HepG2 (cell line): ENCODE results near the gene TEKTIP1.

ENCODE experiments used
- MAFK ChIP-seq, 2 experiments: IDR thresholded peaks in 1 of 2; conservative IDR thresholded peaks in 1 of 2; 2 replicates each; pipeline ENCODE4 v1.6.1; 2011; ENCODE audit warnings: improper control_type of control experiment in 2 of 2, low read length in 2 of 2
- NPAS2 ChIP-seq: sonication (generic); formaldehyde crosslinking; IDR thresholded peaks from 2 replicates; pipeline ENCODE4 v1.8.0; 2022; ENCODE audit warnings: mild to moderate bottlenecking, missing genetic modification reagents, borderline replicate concordance
- SATB2 ChIP-seq: sonication (generic); formaldehyde crosslinking; IDR thresholded peaks from 2 replicates; pipeline ENCODE4 v1.5.0; 2020; ENCODE audit warnings: missing genetic modification reagents
- TBP ChIP-seq: sonication (generic); formaldehyde crosslinking; IDR thresholded peaks from 2 replicates; pipeline ENCODE4 v1.5.0; 2020; ENCODE audit warnings: missing genetic modification reagents
- ZBTB21 ChIP-seq: sonication (generic); formaldehyde crosslinking; IDR thresholded peaks from 2 replicates; pipeline ENCODE4 v1.4.0; 2020; ENCODE audit warnings: missing genetic modification reagents
- ZFX ChIP-seq: sonication (generic); formaldehyde crosslinking; IDR thresholded peaks from 2 replicates; pipeline ENCODE4 v1.4.0; 2020; ENCODE audit warnings: mild to moderate bottlenecking, low read depth, missing genetic modification reagents, moderate library complexity
- ZSCAN20 ChIP-seq: sonication (generic); formaldehyde crosslinking; IDR thresholded peaks from 2 replicates; pipeline ENCODE4 v1.4.0; 2020; ENCODE audit warnings: missing genetic modification reagents, mild to moderate bottlenecking, borderline replicate concordance
- TF ChIP-seq, protein P1 (sequence below): sonication (generic); formaldehyde crosslinking; IDR thresholded peaks from one replicate; pipeline ENCODE4 v1.5.1; 2020; ENCODE audit warnings: mild to moderate bottlenecking, missing genetic modification reagents; ENCODE audit errors: not compliant biosample characterization

DNA sequence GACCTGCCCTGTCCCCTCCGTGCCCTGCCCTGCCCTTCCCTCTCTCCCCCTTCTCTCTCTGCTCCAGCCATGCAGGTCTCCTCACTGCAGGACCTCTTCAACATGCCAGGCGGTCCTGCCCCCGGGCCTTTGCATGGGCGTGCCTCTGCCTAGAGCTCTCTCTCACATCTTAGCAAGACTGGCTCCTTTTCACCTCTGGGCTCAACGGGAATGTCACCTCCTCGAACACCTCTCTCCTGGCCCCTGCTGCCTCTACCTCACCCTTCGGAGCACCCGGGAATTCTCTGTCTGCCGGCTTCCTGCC lies 12.8 kb downstream of the TEKTIP1 start:
- TF ChIP-seq ZSCAN20 (CRISPR knock-in tag) (no peak), ZFX (CRISPR knock-in tag) (no peak), NPAS2 (CRISPR knock-in tag) (no peak), MAFK (conservative IDR thresholded peaks at IDR 0.05 in 1 of 2, IDR thresholded peaks at IDR 0.05 in 1 of 2; ENCODE audit: low read length in 2 of 2) (no peak), SATB2 (CRISPR knock-in tag) (no peak), TBP (CRISPR knock-in tag) (no peak), ZBTB21 (no peak)
- TF ChIP-seq, protein P1, sequence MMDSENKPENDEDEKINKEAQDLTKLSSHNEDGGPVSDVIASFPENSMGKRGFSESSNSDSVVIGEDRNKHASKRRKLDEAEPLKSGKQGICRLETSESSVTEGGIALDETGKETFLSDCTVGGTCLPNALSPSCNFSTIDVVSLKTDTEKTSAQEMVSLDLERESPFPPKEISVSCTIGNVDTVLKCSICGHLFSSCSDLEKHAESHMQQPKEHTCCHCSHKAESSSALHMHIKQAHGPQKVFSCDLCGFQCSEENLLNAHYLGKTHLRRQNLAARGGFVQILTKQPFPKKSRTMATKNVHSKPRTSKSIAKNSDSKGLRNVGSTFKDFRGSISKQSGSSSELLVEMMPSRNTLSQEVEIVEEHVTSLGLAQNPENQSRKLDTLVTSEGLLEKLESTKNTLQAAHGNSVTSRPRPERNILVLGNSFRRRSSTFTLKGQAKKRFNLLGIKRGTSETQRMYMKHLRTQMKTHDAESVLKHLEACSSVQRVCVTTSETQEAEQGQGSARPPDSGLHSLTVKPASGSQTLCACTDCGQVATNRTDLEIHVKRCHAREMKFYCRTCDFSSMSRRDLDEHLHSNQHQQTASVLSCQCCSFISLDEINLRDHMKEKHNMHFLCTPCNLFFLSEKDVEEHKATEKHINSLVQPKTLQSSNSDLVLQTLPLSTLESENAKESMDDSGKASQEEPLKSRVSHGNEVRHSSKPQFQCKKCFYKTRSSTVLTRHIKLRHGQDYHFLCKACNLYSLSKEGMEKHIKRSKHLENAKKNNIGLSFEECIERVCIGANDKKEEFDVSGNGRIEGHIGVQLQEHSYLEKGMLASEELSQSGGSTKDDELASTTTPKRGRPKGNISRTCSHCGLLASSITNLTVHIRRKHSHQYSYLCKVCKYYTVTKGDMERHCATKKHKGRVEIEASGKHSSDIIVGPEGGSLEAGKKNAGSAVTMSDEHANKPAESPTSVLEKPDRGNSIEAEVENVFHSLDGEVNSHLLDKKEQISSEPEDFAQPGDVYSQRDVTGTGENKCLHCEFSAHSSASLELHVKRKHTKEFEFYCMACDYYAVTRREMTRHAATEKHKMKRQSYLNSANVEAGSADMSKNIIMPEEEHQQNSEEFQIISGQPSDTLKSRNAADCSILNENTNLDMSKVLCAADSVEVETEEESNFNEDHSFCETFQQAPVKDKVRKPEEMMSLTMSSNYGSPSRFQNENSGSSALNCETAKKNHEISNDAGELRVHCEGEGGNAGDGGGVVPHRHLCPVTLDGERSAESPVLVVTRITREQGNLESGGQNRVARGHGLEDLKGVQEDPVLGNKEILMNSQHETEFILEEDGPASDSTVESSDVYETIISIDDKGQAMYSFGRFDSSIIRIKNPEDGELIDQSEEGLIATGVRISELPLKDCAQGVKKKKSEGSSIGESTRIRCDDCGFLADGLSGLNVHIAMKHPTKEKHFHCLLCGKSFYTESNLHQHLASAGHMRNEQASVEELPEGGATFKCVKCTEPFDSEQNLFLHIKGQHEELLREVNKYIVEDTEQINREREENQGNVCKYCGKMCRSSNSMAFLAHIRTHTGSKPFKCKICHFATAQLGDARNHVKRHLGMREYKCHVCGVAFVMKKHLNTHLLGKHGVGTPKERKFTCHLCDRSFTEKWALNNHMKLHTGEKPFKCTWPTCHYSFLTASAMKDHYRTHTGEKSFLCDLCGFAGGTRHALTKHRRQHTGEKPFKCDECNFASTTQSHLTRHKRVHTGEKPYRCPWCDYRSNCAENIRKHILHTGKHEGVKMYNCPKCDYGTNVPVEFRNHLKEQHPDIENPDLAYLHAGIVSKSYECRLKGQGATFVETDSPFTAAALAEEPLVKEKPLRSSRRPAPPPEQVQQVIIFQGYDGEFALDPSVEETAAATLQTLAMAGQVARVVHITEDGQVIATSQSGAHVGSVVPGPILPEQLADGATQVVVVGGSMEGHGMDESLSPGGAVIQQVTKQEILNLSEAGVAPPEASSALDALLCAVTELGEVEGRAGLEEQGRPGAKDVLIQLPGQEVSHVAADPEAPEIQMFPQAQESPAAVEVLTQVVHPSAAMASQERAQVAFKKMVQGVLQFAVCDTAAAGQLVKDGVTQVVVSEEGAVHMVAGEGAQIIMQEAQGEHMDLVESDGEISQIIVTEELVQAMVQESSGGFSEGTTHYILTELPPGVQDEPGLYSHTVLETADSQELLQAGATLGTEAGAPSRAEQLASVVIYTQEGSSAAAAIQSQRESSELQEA (CRISPR knock-in tag): no peak
